Measurements from ENCODE around the gene LRP8.

LRP8 gene

DNA sequence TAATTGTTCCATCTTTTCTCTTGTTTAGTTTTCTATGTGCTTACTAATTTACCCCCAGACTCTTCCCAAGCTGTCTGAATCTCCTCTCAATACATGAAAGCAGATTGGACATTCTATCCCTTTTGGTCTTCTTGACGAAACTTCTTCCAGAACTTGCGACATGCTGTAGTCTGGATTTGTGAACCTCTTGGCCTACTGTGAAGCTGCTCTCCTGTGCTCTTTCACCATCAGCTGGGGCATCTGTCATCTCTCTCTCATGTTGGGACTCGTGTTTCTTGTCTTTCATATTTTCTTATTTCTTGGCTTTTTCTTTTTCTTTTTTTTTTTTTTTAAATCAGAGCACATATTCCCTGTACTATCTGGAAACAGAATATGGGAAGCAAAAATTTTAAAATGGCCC, 124.4 kb downstream of the LRP8 start:
- no peak for DNase-seq
- no peaks in the 10 kb centered on the region for H3K4me1 ChIP-seq
- H3K27me3 ChIP-seq: no peaks in the 10 kb centered on the region
- H3K36me3 ChIP-seq: no peaks in the 10 kb centered on the region
- no peaks in the 10 kb centered on the region for H3K9me3 ChIP-seq
- H3K4me3 ChIP-seq (ENCODE audit: low read depth, low read length): no peak overlapping the region
- TF ChIP-seq, protein P1, sequence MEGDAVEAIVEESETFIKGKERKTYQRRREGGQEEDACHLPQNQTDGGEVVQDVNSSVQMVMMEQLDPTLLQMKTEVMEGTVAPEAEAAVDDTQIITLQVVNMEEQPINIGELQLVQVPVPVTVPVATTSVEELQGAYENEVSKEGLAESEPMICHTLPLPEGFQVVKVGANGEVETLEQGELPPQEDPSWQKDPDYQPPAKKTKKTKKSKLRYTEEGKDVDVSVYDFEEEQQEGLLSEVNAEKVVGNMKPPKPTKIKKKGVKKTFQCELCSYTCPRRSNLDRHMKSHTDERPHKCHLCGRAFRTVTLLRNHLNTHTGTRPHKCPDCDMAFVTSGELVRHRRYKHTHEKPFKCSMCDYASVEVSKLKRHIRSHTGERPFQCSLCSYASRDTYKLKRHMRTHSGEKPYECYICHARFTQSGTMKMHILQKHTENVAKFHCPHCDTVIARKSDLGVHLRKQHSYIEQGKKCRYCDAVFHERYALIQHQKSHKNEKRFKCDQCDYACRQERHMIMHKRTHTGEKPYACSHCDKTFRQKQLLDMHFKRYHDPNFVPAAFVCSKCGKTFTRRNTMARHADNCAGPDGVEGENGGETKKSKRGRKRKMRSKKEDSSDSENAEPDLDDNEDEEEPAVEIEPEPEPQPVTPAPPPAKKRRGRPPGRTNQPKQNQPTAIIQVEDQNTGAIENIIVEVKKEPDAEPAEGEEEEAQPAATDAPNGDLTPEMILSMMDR (IDR thresholded peaks at IDR 0.05; ENCODE audit: low read depth, low read length): no peak

DNA sequence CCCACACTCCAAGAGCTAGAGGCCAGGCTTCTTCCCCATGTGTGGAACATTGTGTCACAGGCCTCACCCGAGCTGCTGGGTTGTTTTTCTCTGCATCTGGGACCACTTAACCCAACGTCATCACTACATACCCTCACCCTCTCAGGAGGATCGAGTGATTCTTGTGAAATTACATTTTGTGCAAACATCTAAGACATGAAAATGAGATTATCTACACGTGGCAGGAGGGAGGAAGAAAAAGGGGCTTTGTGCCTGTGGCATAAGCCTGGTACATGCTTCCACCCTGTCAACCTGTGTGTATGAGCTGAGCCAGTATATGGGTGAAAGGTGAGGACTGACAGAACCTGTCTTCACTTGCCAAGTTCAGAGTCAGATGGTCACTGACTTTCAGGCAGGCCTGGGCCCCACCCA, 129.6 kb downstream of the LRP8 start:
- no peaks in the 10 kb centered on the region for H3K36me3 ChIP-seq
- H3K27me3 ChIP-seq: no peaks in the 10 kb centered on the region
- H3K4me1 ChIP-seq: no peaks in the 10 kb centered on the region
- no peak overlapping the region for H3K4me3 ChIP-seq (ENCODE audit: low read depth, low read length)
- no peak for DNase-seq
- H3K9me3 ChIP-seq: no peaks in the 10 kb centered on the region
- TF ChIP-seq, protein P1 (IDR thresholded peaks at IDR 0.05; ENCODE audit: low read depth, low read length): no peak

DNA sequence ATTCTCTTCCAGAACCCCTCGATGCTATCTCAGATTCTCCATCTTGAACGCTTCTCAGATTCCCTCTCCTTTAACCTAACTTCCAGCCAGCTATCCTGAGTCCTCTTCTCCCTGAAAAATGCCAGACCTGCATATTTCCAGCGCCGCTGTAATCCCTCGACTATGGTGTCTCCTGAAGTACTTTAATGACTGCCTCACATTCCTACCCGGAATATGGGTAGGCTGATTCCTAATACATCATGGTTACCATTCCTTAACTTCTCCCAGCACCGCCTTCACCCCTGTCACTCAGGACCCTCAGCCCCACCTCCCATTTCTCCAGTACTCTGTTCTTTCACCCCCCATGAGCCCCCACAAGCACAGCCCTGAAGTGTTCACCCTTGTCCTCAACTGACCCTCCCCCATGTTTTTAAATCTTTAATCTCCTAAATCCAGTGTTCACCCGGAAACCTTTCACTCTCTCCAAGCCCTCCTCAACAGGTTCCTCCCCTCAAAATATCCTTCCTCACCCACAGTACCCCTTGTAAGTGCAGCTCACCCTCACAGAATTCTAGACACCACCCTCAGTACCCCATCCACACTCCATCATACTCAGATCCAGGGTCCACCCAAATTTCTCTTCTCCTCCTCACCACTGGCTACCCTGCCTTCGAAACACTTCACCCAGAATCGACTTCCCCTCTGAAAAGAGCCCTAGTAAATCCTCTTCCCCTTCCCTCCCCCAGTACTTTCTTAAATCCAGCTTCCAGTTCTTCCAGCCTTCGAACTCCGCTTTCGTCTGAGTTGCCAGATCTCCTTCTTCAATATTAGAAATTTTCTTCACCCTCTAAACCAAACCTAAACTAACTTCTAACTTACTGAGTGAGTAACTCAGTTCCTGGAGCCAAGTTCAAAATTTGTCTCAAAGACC, 130.3 kb downstream of the LRP8 start:
- Histone ChIP-seq H3K27me3 (no peaks in the 10 kb centered on the region), H3K4me3 (ENCODE audit: low read depth, low read length) (peak overlapping the region; percentile 63), H3K4me1 (no peaks in the 10 kb centered on the region), H3K9me3 (no peaks in the 10 kb centered on the region), H3K36me3 (no peaks in the 10 kb centered on the region)
- no peak for DNase-seq
- TF ChIP-seq, protein P1 (IDR thresholded peaks at IDR 0.05; ENCODE audit: low read depth, low read length): no peak

DNA sequence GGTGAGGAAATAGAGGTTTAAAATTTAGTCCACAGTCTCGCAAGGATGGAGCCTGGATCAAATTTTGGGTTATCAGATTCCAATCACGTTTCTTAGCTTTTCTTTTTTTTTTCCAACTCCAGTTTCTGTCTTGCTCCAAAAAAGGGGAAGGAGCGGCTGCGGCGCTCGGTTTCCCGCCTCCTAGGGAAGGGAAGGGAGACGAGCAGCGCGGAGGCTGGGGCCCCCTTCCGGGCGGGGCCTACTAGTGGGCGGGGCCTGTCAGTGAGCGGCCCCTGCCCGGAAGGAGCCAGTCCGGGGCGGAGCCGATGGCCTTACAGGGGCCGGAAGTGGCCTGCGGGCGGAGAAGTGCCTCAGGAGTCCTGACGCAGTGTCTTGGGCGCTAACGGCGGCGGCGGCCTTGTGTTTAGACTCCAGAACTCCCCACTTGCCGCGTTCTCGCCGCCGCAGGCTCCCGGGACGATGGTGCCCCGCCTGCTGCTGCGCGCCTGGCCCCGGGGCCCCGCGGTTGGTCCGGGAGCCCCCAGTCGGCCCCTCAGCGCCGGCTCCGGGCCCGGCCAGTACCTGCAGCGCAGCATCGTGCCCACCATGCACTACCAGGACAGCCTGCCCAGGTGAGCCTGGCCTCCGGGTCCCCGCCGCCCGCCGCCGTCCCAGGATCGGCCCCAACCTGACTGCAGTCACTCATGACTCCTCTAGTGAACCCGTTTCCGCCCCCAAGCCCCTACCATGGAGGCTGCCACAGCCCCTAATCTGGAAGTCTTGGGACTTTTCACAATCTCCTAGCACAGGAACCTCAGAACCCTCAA, 131.2 kb downstream of the LRP8 start, which contains the start of gene CPT2:
Gene CPT2 (plus strand): TSS at position 340 of the 806 bp plus-strand sequence. CDS start 120 bp downstream, at position 460.
- no peaks in the 10 kb centered on the region for H3K27me3 ChIP-seq
- DNase-seq: peak; percentile 89
- H3K4me1 ChIP-seq: no peaks in the 10 kb centered on the region
- TF ChIP-seq, protein P1 (IDR thresholded peaks at IDR 0.05; ENCODE audit: low read depth, low read length): no peak
- no peaks in the 10 kb centered on the region for H3K9me3 ChIP-seq
- H3K4me3 ChIP-seq (ENCODE audit: low read depth, low read length): peak within 1 kb of the TSS; percentile 63
- no peaks in the 10 kb centered on the region for H3K36me3 ChIP-seq

DNA sequence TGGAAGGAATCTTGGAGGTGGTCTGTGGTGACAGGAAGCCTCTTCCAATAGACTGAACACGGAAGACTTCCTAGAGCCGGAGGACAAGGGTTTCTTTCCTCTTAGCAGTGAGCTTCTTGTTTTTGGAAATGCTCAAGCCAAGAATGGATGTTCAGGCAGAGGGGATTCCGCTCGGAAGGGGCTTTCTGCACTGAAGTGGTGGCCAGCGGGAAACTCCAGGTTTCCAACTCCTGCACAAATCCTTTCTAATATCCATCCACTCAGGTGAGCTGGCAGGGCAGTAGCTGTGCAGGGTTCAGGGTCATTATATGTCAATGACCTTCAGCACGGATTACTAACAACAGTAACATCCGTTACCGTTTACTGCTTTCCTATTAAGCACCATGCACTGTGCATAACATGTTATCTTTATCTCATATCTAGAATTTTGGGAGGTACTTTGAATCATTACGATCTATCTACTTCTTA, 131.8 kb downstream of the LRP8 start:
- H3K27me3 ChIP-seq: no peaks in the 10 kb centered on the region
- H3K4me3 ChIP-seq (ENCODE audit: low read depth, low read length): peak overlapping the region; percentile 63
- TF ChIP-seq, protein P1 (IDR thresholded peaks at IDR 0.05; ENCODE audit: low read depth, low read length): no peak
- no peaks in the 10 kb centered on the region for H3K4me1 ChIP-seq
- H3K9me3 ChIP-seq: no peaks in the 10 kb centered on the region
- no peaks in the 10 kb centered on the region for H3K36me3 ChIP-seq
- no peak for DNase-seq

Data from BE2C (cell line).